Activated naive CD8-positive, alpha-beta T cell treated with anti-CD3 and anti-CD28 coated beads, Interleukin-2, amount 10 ng/mL, durations not matched to agents 7 days and 5 days (primary cell): Measurements from ENCODE around the gene KRTAP5-5. TPM values are rescaled to one million over a fixed set of nuclear protein-coding genes. Genes with fewer than 3 reads are reported as not detected.
A peak's percentile ranks its signal among the peaks of the same experiment; 100 is the strongest.

Source experiments
- ATAC-seq: fragments of 150-1000 bp; cut with Tn5 transposase; one replicate; pipeline ENCODE4 v1.10.0; 2021; ENCODE audit warnings: low read depth, moderate library complexity
- POLR2A ChIA-PET: fragments of 350-600 bp; sonication (Branson Sonifier 250); formaldehyde crosslinking; loops from one replicate; lab custom pipeline; 2021; ENCODE audit warnings: antibody characterized with exemption; lab: Charles Lee
- DNase-seq: peaks from one replicate; pipeline ENCODE4 v3.0.0; 2021
- H3K27ac Mint-ChIP-seq: one replicate; pipeline ENCODE4 v1.8.0; 2022; ENCODE audit warnings: mild to moderate bottlenecking, mixed read lengths
- H3K27me3 Mint-ChIP-seq: one replicate; pipeline ENCODE4 v1.8.0; 2022; ENCODE audit warnings: mild to moderate bottlenecking, moderate library complexity, mixed read lengths
- H3K36me3 Mint-ChIP-seq: one replicate; pipeline ENCODE4 v1.8.0; 2021; ENCODE audit warnings: mild to moderate bottlenecking, mixed read lengths
- H3K4me1 Mint-ChIP-seq: one replicate; pipeline ENCODE4 v1.8.0; 2021; ENCODE audit warnings: mixed read lengths
- H3K4me3 Mint-ChIP-seq: one replicate; pipeline ENCODE4 v1.8.0; 2022; ENCODE audit warnings: mild to moderate bottlenecking, moderate library complexity, mixed read lengths
- H3K9me3 Mint-ChIP-seq: one replicate; pipeline ENCODE4 v1.8.0; 2021; ENCODE audit warnings: mixed read lengths
- total RNA-seq, 2 experiments: library from RNA; stranded (reverse); gene quantifications; one replicate each; pipeline ENCODE4 v1.2.3, GENCODE V29; 2021

The KRTAP5-5 gene
- total RNA-seq, 2 experiments from 2014 or later, result not detected

DNA sequence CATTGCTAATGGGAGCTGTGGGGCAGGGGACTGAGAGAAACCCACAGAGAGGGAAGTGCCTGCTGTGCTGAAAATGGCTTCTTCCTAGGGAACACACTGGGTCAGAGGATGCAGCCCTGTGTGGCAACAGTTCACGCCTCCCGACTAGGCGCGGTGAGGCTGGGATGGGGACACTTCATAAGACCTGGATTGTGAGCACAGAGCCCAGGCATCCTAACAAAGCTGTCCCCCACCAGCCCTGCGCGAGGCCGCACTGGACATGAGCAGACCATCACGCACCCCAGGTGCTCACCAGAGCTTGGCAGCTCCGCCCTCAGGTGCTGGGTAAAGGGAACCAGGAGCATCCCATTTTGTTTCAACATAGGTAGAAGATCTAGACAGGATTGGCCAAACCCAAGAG lies 5.9 kb upstream of the KRTAP5-5 start:
- Mint-ChIP-seq H3K27ac (no peak overlapping the region), H3K36me3 (no peaks in the 10 kb centered on the region), H3K9me3 (no peaks in the 10 kb centered on the region), H3K4me1 (peaks cover 2% of the 10 kb centered on the region), H3K4me3 (no peak overlapping the region), H3K27me3 (peaks cover 17% of the 10 kb centered on the region)
- POLR2A ChIA-PET, result no interaction called here
- ATAC-seq (no peak), DNase-seq (no peak)

DNA sequence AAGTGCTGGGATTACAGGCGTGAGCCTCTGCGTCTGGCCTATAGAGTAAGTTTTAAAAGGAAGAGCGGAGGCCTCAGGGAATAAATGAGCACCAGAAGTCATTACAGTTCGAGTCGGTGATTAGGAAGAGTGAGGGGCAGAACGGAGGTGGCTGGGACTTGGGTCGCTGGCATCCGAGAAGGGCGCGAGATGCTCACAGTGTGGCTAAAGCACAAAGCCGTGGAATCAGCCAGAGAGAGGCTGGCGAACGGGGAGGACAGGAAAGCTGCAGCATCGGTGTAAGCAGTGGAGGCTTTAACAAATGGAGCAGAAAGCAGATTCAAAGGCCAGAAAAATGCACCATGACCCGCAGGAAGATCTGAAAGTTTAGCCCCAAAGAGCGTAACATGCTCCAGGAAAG lies 5.0 kb upstream of the KRTAP5-5 start:
- Mint-ChIP-seq H3K9me3 (no peaks in the 10 kb centered on the region), H3K27me3 (peaks cover 20% of the 10 kb centered on the region), H3K36me3 (no peaks in the 10 kb centered on the region), H3K27ac (no peak overlapping the region), H3K4me1 (no peaks in the 10 kb centered on the region), H3K4me3 (no peak overlapping the region)
- DNase-seq (no peak), ATAC-seq (no peak)
- POLR2A ChIA-PET, result no interaction called here

DNA sequence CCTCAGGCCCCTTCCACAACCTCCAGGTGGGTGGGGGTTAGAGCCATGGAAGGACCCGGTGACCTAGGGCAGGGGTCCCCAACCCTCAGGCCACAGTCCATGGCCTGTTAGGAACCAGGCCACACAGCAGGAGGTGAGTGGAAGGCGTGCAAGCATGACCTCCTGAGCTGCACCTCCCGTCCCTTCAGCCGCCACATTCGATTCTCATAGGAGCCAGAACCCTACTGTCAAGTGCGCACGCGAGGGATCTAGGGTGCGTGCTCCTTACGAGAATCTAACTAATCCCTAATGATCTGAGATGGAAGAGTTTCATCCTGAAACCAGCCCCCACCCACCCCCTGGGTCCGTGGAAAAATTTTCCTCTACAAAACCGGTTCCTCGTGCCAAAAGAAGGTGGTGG lies 4.0 kb upstream of the KRTAP5-5 start:
- DNase-seq, result no peak
- no peak for ATAC-seq
- Mint-ChIP-seq H3K9me3 (no peaks in the 10 kb centered on the region), H3K27ac (no peak overlapping the region), H3K36me3 (no peaks in the 10 kb centered on the region), H3K4me3 (no peak overlapping the region), H3K4me1 (no peaks in the 10 kb centered on the region), H3K27me3 (peaks cover 20% of the 10 kb centered on the region)
- POLR2A ChIA-PET, result no interaction called here

DNA sequence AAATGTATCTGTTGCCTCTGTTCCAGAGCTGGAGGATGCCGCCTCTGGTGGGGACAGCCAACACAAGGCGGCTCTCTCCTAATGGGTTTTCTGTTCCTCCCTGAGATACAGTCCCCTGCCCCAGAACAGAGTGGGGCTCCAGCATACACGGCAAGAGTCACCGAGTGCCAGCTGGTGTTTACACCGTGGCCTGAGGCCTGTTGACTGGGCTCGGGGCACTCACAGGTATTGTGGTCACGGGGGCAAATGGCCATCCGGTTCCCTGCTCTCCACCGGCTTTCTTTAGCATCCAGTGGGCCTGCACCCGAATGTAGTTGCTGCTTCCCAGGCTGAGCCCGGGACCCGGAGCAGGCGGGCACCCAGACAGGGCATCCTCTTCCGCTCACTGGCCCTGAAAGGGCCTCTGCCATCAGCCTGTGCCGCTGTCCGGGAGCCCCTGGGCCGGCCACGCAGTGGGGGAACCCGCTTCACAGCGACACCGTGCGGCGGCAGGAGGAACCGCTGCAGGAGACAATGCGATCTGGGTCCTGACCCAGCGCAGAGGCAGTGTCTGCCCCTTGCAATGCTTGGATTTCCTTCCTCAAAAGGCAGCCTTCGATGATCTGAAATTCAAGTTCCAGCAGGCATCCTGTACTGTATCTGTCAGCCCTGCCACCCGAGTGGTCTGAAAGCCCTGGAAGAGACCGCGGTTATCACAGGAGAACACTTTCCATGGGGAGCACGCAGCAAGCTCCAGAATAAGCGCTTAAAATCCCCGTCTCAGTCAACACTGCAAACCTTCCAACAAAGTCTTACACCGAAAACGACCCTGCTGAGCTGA lies 859 bp upstream of the KRTAP5-5 start:
- ATAC-seq, result peak; percentile 85
- H3K4me1 Mint-ChIP-seq, result no peaks in the 10 kb centered on the region
- H3K9me3 Mint-ChIP-seq, result no peaks in the 10 kb centered on the region
- no peaks in the 10 kb centered on the region for H3K36me3 Mint-ChIP-seq
- H3K27ac Mint-ChIP-seq, result no peak overlapping the region
- peak; percentile 77 for DNase-seq
- POLR2A ChIA-PET, result no interaction called here
- H3K4me3 Mint-ChIP-seq, result no peak overlapping the region
- peaks cover 22% of the 10 kb centered on the region for H3K27me3 Mint-ChIP-seq

DNA sequence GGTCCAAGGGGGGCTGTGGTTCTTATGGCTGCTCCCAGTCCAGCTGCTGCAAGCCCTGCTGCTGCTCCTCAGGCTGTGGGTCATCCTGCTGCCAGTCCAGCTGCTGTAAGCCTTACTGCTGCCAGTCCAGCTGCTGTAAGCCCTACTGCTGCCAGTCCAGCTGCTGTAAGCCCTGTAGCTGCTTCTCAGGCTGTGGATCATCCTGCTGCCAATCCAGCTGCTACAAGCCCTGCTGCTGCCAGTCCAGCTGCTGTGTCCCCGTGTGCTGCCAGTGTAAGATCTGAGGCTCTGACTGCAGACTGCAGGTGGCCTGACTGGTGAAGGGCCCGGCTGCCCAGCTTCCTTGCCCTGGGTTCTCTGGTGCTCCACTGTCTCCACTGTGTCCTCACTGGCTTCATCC lies 696 bp downstream of the KRTAP5-5 start:
- Mint-ChIP-seq H3K27ac (no peak overlapping the region), H3K4me1 (no peaks in the 10 kb centered on the region), H3K9me3 (no peaks in the 10 kb centered on the region), H3K4me3 (no peak overlapping the region), H3K36me3 (no peaks in the 10 kb centered on the region), H3K27me3 (peaks cover 19% of the 10 kb centered on the region)
- DNase-seq (no peak), ATAC-seq (no peak)
- POLR2A ChIA-PET, result no interaction called here

DNA sequence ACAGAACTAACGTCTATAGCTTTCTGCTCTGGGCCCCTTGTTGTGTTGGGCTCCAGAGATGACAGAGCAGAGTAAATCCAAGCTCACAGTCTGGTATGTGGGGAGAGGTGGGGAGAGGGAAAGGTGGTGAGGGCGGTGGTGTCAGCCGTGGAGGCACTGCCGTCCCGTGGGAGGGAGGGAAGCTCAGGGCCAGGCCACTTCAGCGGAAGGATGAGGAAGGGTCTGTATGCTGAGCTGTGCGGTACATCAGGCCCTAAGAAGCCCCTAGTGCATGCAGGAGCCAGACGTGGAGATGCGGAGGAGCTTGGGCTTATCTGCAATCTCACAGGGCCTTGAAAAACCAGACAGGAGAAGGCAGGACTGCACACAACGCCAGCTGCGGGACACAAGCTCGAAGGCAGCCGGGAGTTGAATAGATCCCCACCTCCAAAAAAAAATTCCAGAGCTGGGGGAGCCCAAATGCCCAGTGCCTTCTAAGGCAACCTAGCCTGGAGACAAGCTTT lies 1.5 kb downstream of the KRTAP5-5 start:
- H3K27ac Mint-ChIP-seq, result no peak overlapping the region

DNA sequence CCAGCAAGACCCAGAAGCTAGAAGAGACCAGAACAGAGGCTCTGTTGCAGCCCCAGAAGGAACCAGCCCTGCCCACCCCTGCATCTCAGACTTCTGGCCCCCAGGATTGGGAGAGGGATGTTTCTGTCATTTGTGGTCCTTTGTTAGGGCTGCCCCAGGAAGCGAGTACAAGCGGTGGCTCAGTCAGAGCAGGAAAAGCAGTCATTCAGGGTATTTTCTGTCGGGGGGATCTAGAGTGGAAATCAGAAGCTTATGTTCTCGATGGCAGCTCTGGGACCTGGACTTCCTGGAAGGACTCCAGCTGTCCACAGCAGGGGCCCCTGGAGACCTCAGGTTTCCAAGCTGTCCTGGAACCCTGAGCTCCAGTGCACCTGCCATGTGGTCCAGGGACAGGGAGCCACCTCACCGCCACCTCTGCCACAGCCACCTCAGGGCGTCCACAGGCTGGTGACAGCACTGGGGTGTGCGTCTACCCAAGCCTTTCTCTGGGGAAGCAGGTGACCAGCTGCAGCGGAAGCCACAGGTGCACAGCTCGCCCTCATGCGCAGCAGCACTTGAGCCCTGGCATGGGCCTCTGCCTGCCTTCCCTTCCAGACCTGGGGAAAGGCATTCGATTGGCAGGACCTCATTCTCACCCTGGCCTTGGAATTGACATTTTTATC lies 2.6 kb downstream of the KRTAP5-5 start:
- ATAC-seq (no peak), DNase-seq (no peak)
- no peaks in the 10 kb centered on the region for H3K36me3 Mint-ChIP-seq
- H3K9me3 Mint-ChIP-seq, result no peaks in the 10 kb centered on the region
- H3K27me3 Mint-ChIP-seq, result peaks cover 11% of the 10 kb centered on the region
- H3K4me3 Mint-ChIP-seq, result no peak overlapping the region
- POLR2A ChIA-PET, result no interaction called here
- no peak overlapping the region for H3K27ac Mint-ChIP-seq
- no peaks in the 10 kb centered on the region for H3K4me1 Mint-ChIP-seq

More for the DNA sequence above, 1.5 kb downstream of the KRTAP5-5 start:
- POLR2A ChIA-PET, result no interaction called here
- H3K9me3 Mint-ChIP-seq, result no peaks in the 10 kb centered on the region
- ATAC-seq (no peak), DNase-seq (no peak)
- peaks cover 16% of the 10 kb centered on the region for H3K27me3 Mint-ChIP-seq
- H3K36me3 Mint-ChIP-seq, result no peaks in the 10 kb centered on the region
- no peaks in the 10 kb centered on the region for H3K4me1 Mint-ChIP-seq
- H3K4me3 Mint-ChIP-seq, result no peak overlapping the region

DNA sequence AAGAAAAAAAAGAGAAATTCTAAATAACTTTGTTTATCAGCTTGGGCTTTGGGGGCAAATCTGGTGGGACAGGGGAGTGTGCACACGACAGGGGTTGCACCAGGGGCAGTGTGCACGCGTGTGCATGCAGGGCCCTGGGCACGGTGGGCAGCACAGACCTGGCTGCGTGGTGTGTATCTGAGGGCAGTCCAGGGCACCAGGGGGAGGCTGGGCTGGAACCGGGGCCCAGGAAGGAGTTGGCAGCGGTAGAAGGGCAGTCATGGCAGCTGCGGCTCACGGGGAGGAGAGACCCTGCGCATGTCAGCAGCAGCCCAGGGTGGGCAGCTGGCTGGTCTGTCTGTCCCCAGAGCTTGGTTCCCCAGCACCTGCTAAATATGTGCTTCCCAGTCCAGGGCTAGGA lies 4.3 kb downstream of the KRTAP5-5 start:
- Mint-ChIP-seq H3K4me1 (no peaks in the 10 kb centered on the region), H3K27ac (no peak overlapping the region), H3K4me3 (no peak overlapping the region), H3K9me3 (no peaks in the 10 kb centered on the region), H3K27me3 (peaks cover 5% of the 10 kb centered on the region), H3K36me3 (no peaks in the 10 kb centered on the region)
- POLR2A ChIA-PET, result no interaction called here
- no peak for DNase-seq
- ATAC-seq, result no peak

DNA sequence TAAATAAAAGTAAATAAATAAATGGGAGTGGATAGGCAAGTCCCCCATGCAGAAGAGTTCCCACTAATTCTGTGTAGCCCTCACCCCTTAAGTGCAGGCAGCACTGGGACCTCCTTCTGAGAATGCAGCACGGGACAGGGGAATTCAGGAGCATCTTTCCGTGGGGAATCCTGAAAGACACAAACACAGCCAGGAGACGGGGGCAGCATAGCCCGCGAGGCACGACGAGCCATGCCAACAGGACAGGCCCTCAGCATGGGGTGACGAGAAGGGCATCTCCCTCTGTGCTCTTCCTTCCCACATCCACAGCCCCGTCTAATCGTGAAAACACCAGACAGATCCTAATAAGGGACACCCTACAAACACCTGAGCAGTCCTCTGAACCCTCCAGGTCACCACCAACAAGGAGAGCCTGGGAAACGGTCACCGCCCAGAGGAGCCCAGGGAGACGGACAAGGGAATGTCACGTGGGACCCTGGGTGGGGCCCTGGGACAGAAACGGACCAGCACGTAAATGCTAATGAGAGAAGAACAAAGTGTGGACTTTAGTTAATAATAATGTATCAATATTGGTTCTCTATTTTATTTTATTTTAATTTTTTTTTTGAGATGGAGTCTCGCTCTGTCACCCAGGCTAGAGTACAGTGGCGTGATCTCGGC lies 6.8 kb downstream of the KRTAP5-5 start:
- Mint-ChIP-seq H3K27me3 (peaks cover 7% of the 10 kb centered on the region), H3K9me3 (no peaks in the 10 kb centered on the region), H3K4me3 (no peak overlapping the region), H3K36me3 (no peaks in the 10 kb centered on the region), H3K4me1 (no peaks in the 10 kb centered on the region), H3K27ac (no peak overlapping the region)
- POLR2A ChIA-PET, result no interaction called here
- ATAC-seq, result no peak
- DNase-seq, result no peak

DNA sequence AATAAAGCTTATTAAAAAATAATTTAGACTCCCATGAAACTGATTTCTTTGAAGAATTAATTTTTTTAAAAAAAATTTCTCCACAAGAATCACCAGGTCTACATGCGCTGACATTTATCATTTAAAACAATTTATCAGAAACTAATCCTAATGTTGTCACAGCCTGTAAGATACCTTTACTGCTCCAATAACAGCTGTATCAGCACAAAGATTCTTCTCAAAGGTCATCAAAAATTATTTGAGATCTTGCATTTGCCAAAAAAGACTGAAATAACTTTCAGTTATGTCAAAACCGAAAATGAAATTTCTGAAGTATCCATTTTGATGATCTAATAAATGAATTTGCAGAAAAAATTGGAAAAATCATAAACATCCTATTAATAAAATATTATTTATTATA lies 8.1 kb downstream of the KRTAP5-5 start:
- no peak overlapping the region for H3K4me3 Mint-ChIP-seq

DNA sequence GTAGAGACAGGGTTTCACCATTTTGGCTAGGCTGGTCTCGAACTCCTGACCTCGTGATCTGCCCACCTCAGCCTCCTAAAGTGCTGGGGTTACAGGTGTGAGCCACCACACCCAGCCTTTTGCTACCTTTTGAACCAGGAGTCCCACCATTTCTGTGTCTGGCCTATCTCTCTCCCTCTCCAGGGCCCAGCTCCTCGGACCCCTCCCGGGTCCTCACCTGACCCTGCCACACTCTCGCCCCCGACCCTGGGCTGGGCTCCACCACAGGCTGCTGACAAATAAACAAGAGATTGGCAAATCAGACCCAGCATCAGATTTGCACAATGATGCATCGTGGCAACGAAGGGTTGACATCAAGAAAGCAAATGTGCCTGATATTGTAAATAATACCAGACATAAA lies 8.8 kb downstream of the KRTAP5-5 start:
- DNase-seq, result no peak
- POLR2A ChIA-PET, result no interaction called here
- Mint-ChIP-seq H3K9me3 (no peaks in the 10 kb centered on the region), H3K4me1 (no peaks in the 10 kb centered on the region), H3K36me3 (no peaks in the 10 kb centered on the region), H3K27ac (no peak overlapping the region), H3K4me3 (no peak overlapping the region), H3K27me3 (peaks cover 5% of the 10 kb centered on the region)
- ATAC-seq, result no peak

More for the DNA sequence above, 8.1 kb downstream of the KRTAP5-5 start:
- Mint-ChIP-seq H3K27me3 (peaks cover 5% of the 10 kb centered on the region), H3K4me1 (no peaks in the 10 kb centered on the region), H3K9me3 (no peaks in the 10 kb centered on the region), H3K36me3 (no peaks in the 10 kb centered on the region), H3K27ac (no peak overlapping the region)
- DNase-seq, result no peak
- ATAC-seq, result no peak
- POLR2A ChIA-PET, result no interaction called here

DNA sequence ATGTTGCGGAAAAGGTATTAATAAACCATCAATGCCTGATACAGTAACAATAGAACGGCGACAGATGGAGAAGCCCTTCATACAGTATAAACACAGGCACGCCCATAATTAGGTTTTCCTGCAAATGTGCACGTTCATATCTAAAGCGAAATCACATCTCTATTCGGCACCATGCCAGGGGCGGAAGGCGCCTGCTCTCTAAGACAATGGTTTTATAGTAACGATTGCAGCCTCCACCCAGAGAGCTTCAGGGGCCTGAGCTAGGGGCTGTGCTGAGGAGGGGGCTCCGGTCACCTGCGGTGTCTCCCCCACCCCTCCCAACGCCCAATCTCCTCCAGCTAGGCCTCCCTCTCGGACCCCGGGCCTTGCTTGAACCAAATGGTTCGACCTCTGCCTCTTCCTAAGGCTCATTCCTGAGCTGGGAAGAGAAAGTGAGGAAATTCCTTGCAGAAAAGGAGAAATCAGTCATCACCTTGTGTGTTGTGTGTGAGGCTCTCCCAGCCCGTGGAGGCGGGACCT lies 9.6 kb downstream of the KRTAP5-5 start:
- POLR2A ChIA-PET, result interaction anchor here (0.5 kb wide), 1 partner anchor 8 kb away, joined by 7 read pairs; no protein-coding TSS in a partner anchor
- no peak for ATAC-seq

DNA sequence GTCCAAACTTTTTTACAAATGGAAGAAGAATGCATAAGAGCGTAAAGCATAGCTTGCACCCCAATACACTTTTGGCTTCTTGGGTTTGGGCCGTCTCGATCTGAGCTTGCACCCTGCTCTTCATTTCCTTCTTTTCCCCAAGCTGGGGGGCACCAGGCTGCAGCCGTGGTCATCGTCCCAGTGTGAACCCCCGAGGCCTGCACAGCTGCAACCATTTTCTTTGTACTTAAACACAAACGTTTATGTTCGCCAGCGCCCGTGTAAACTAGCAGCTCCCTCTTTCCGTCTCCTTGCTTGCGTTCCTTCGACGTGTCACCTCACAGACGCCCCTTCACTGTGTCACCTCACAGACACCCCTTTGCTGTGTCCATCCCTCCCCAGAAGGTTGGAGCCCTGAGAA lies 10.1 kb downstream of the KRTAP5-5 start:
- peaks cover 5% of the 10 kb centered on the region for H3K27me3 Mint-ChIP-seq
- no peak overlapping the region for H3K4me3 Mint-ChIP-seq
- no peaks in the 10 kb centered on the region for H3K9me3 Mint-ChIP-seq
- DNase-seq, result no peak
- POLR2A ChIA-PET, result interaction anchor here (0.5 kb wide), 1 partner anchor 8 kb away, joined by 7 read pairs; no protein-coding TSS in a partner anchor
- no peak overlapping the region for H3K27ac Mint-ChIP-seq
- no peaks in the 10 kb centered on the region for H3K36me3 Mint-ChIP-seq
- no peak for ATAC-seq
- no peaks in the 10 kb centered on the region for H3K4me1 Mint-ChIP-seq

More for the DNA sequence above, 9.6 kb downstream of the KRTAP5-5 start:
- Mint-ChIP-seq H3K27me3 (peaks cover 5% of the 10 kb centered on the region), H3K4me3 (no peak overlapping the region), H3K4me1 (no peaks in the 10 kb centered on the region), H3K27ac (no peak overlapping the region), H3K9me3 (no peaks in the 10 kb centered on the region), H3K36me3 (no peaks in the 10 kb centered on the region)
- DNase-seq, result no peak
